GM10248 (cell line): ENCODE data around the gene MPPED1.

ENCODE experiments used
- CTCF ChIA-PET: fragments of 300-600 bp; sonication (Branson Sonifier 250); formaldehyde crosslinking; extraction: SDS; loops from one replicate; lab custom pipeline; 2021; ENCODE audit warnings: antibody characterized with exemption; lab: Yijun Ruan, JAX
- POLR2A ChIA-PET: fragments of 350-650 bp; sonication (Branson Sonifier 250); formaldehyde crosslinking; extraction: SDS; loops from one replicate; lab custom pipeline; 2020; ENCODE audit warnings: antibody characterized with exemption; lab: Yijun Ruan, JAX
- DNase-seq: peaks from one replicate; pipeline ENCODE4 v3.0.0; 2012; ENCODE audit errors: extremely low spot score
- TF ChIP-seq, protein P1 (sequence below): IDR thresholded peaks from 2 replicates; pipeline ENCODE4 v1.5.1; 2012; ENCODE audit warnings: mild to moderate bottlenecking, low read depth; ENCODE audit errors: extremely low read depth, missing control alignments, control extremely low read depth

Gene MPPED1

DNA sequence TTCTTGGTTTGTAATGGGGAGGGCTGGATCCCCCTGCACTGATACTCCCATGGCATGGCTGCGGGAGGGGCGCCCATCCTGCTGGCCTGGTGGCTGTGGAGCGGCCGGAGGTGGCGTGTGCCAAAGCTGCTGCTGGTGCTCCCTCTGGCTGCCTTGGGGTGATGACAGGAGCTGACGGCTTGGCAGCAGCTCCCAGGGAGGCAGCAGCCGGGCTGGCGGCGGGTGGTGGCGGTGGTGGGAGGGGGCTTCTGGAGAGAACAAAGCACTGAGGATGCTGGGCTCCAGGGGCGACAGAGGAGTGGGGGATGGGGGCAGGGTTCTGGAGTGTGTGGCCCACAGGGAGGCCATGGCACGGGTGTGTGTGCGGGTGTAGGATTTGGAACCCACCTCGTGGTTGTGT is 11.4 kb upstream of the MPPED1 start:
- TF ChIP-seq, protein P1, sequence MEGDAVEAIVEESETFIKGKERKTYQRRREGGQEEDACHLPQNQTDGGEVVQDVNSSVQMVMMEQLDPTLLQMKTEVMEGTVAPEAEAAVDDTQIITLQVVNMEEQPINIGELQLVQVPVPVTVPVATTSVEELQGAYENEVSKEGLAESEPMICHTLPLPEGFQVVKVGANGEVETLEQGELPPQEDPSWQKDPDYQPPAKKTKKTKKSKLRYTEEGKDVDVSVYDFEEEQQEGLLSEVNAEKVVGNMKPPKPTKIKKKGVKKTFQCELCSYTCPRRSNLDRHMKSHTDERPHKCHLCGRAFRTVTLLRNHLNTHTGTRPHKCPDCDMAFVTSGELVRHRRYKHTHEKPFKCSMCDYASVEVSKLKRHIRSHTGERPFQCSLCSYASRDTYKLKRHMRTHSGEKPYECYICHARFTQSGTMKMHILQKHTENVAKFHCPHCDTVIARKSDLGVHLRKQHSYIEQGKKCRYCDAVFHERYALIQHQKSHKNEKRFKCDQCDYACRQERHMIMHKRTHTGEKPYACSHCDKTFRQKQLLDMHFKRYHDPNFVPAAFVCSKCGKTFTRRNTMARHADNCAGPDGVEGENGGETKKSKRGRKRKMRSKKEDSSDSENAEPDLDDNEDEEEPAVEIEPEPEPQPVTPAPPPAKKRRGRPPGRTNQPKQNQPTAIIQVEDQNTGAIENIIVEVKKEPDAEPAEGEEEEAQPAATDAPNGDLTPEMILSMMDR: no peak
- DNase-seq: no peak
- ChIA-PET POLR2A (no interaction called here), CTCF (no interaction called here)

DNA sequence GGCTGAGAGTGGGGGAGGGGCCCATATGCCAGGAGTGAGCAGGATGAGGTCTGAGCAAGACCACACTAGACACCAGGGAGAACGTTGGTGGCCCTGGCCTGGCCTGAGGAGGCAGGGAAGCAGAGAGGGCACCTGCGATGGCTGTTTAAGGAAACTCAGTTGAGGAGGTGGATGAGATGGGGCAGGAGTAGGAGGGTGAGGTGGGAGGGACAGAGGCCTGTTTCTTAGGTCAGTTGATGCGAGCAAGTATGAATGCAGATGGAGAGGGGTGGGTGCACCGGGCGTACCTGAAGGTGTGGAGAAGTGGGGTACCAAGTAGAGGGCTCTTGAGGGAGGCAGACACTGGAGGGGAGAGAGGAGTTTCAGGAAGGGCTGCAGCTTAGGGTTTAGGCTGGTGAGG is 10.6 kb upstream of the MPPED1 start:
- POLR2A ChIA-PET: no interaction called here
- no peak for DNase-seq
- TF ChIP-seq, protein P1: no peak
- CTCF ChIA-PET: no interaction called here

DNA sequence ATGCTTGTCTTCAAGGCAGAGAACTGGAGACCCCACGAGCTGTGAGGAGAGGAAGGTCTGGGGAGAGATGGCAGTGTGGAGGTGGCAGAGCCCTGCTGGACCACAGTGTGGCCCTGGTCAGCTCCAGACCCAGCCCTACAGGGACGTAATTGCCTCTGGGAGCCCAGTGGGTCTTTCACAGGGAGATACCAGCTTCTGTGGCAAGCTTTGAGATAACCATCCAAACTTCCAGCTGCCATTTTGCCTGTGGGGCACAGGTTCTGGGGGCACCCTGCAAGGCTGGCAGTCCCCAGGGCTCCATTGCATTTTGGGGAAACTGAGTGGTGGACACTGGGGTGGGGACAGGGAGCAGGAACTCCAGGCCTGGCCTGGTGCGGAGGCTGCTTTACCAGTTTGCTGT is 10.2 kb upstream of the MPPED1 start:
- DNase-seq: no peak
- ChIA-PET CTCF (no interaction called here), POLR2A (no interaction called here)
- TF ChIP-seq, protein P1: no peak

GRCh38 chr22:43402128-43402527 is 9.7 kb upstream of the MPPED1 start:
- POLR2A ChIA-PET: no interaction called here
- no peak for DNase-seq
- CTCF ChIA-PET: no interaction called here
- TF ChIP-seq, protein P1: no peak

DNA sequence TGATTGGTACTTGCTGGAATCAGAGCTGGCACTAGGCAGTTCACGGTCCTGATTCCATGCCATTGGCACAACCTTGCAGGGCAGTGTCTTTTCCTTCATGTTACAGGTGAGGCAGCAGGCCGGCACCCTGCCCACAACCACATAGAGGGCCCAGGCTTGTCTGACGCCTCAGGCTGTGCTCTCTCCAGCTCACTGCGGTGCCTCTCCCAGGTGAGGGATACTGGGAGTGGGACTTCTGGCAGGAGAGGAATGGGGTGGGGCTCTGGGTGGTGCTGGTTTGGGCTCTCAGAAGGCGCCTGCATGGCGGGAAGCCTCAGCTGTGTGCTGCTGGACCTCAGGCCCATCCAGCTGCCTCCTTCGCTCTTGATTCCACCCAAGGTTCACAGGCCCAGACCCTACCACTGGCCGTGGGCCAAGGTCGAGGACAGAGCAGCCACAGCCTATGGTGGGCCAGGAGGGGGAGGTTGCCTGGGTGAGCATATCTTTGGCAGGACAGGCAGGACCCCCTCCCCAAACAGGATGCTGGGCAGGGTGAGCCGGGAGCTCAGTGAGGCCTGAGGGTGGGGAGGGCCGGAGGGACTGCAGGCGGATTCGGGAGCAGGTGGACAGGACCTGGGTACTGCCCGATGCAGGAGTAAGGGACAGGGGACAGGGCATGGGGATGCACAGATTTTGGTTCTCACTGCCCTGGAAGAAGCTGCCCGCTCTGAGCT is 7.0 kb upstream of the MPPED1 start:
- POLR2A ChIA-PET: no interaction called here
- CTCF ChIA-PET: interaction anchor here (1.0 to 2.2 kb wide), 2 partner anchors 17 to 130 kb away, joined by 3 to 8 read pairs; no protein-coding TSS in a partner anchor
- TF ChIP-seq, protein P1: no peak
- no peak for DNase-seq

GRCh38 chr22:43406186-43406790 is 5.5 kb upstream of the MPPED1 start:
- ChIA-PET POLR2A (no interaction called here), CTCF (interaction anchor here (1.0 kb wide), 1 partner anchor 132 kb away, joined by 3 read pairs; no protein-coding TSS in a partner anchor)
- DNase-seq: no peak
- TF ChIP-seq, protein P1: no peak
